Heart left ventricle (tissue), 16 donors: Measurements from ENCODE around the gene DGKB. TPM values are rescaled to one million over a fixed set of nuclear protein-coding genes. Genes with fewer than 3 reads are reported as not detected.

ENCODE experiments used
- ATAC-seq, 4 donors: fragments of 200-7000 bp; cut with Tn5 transposase; one replicate each; pipeline ENCODE4 v1.9.1; 2020 to 2022; ENCODE audit warnings: moderate library complexity in 4 of 4, mild to moderate bottlenecking in 3 of 4, moderate number of reproducible peaks in 1 of 4
- DNase-seq, 5 donors: peaks; one replicate each; pipeline ENCODE4 v3.0.0-alpha.2; 2020
- H3K27ac ChIP-seq, 12 donors: fragments of 200-600 bp; sonication (generic) in 4 of 12; one replicate each; pipeline versions ENCODE4 v1.5.0 to v1.8.0; 2016 to 2022; ENCODE audit warnings: mild to moderate bottlenecking in 2 of 12
- H3K27me3 ChIP-seq, 9 donors: fragments of 200-600 bp; sonication (generic) in 2 of 9; one replicate each; pipeline versions ENCODE4 v1.5.1 to v1.8.0; 2016 to 2022; ENCODE audit warnings: mild to moderate bottlenecking in 3 of 9
- H3K36me3 ChIP-seq, 9 donors: fragments of 200-600 bp; sonication (generic) in 2 of 9; one replicate each; pipeline versions ENCODE4 v1.5.0 to v1.8.0; 2018 to 2022; ENCODE audit warnings: mild to moderate bottlenecking in 2 of 9
- H3K4me1 ChIP-seq, 12 donors: fragments of 200-600 bp; sonication (generic) in 4 of 12; one replicate each; pipeline versions ENCODE4 v1.5.0 to v1.8.0; 2016 to 2022; ENCODE audit warnings: mild to moderate bottlenecking in 3 of 12
- H3K4me3 ChIP-seq, 12 donors: fragments of 200-600 bp; sonication (generic) in 4 of 12; one replicate each; pipeline versions ENCODE4 v1.5.0 to v1.8.0; 2017 to 2022; ENCODE audit warnings: mild to moderate bottlenecking in 9 of 12, moderate library complexity in 4 of 12
- H3K9me3 ChIP-seq, 12 donors: fragments of 200-600 bp; sonication (generic) in 4 of 12; one replicate each; pipeline versions ENCODE4 v1.5.0 to v1.8.0; 2016 to 2022; ENCODE audit warnings: mild to moderate bottlenecking in 1 of 12
- POLR2A ChIP-seq, 2 donors: fragments of 450-650 bp; IDR thresholded peaks; one replicate each; pipeline ENCODE4 v1.6.1; 2017; ENCODE audit warnings: antibody characterized with exemption in 2 of 2, mild to moderate bottlenecking in 2 of 2, moderate library complexity in 2 of 2
- WGBS, 4 donors: extraction: QIAGEN DNeasy Blood & Tissue Kit in 2 of 4; methylation state at CpG; one replicate each; pipeline versions ENCODE4 v1.1.5 to v1.1.7; 2013 to 2018; 5-methylcytosine and 5-hydroxymethylcytosine counted together
- intact Hi-C, 10 donors: fragments of 100-400 bp; cut with DNase I; formaldehyde crosslinking; loops; one replicate each; pipeline versions ENCODE4 v1.11.1 to v1.14.2; 2022
- polyA plus RNA-seq, 2 donors: library from polyadenylated mRNA; stranded (reverse); fragments of 200-250 nt; gene quantifications; one replicate each; pipeline ENCODE4 v1.2.3, GENCODE V29; 2013
- total RNA-seq, 9 donors: library from RNA; depleted of rRNA in 2 of 9; stranded (reverse); fragments of >200 nt in 2 of 9; fragmentation: NEBNext Ultra II Directional in 3 of 9; extraction: Animal tissue kit (Norgen Biotek cat#: 25700) in 3 of 9; gene quantifications; one replicate each; pipeline versions ENCODE4 v1.1.0 to v1.2.4, GENCODE V29; 2016 to 2023
- TF ChIP-seq, protein P1 (sequence below), 12 donors: fragments of 200-600 bp; sonication (generic) in 4 of 12; IDR thresholded peaks; one replicate each; pipeline versions ENCODE4 v1.5.0 to v1.8.0; 2018 to 2022; ENCODE audit warnings: antibody characterized with exemption in 12 of 12, mild to moderate bottlenecking in 5 of 12
- donor health status: ischemic (EF 13 %, LVEDD 7.1; RV severe dilation, severe dysfunction).
- donor health status: healthy with polysubstance abuse.
- donor health status: DM: no; HTN: yes; CAD: no.
- donor health status: DM: no; HTN: no; CAD: no.
- donor health status: ischemic (EF 25% LVEDD 6.9; RV normal size, moderate dysfunction).
- donor health status: ischemic (EF 25% LVEDD 5.7; RV mildly dilated, moderate dysfunction).
- donor health status: healthy.
- donor health status: DM: yes; HTN: yes; CAD: no.
- donor health status: ischemic (EF 35%, LVEDD 5.7; RV mildly dilated, moderate dysfunction).
- donor health status: nonischemic (EF 11% LVEDD 7.7; RV severe dilation, severe dysfunction).
- donor health status: DM: yes; HTN: yes; CAD: no.
- donor health status: PGD.
- donor health status: ischemic (EF 29% LVEDD 5.4; RV normal size, mild dysfunction).
- donor health status: nonischemic (EF 23%, LVEDD 6.1; RV moderate dilation, normal function).

The DGKB gene
- total and polyA plus RNA-seq, 11 donors: 0.08 to 1.6 (median 0.47) TPM; not detected in 1

DNA sequence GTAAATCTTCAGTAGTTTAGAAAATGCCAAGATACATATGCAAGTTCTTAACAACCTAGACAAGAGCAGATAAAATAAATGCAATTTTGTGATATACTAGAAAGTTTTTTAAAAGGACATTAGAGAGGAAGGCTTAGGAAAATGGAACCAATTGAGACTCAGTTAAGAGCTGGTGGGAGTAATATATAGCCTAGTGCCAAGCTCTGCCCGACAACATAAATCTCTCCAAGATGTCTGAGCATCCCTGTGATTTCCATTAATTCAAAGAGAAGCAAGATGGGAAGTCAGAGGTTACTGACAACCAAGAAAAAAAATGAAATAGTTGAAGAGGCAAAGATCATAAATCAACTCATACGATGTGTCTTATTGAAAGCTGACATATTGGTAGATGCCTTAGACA lies 74.5 kb downstream of the DGKB start:
- Histone ChIP-seq H3K27ac (no peak overlapping the region), H3K4me3 (no peak overlapping the region), H3K4me1 (peaks cover 0 to 6% (median 0%) of the 10 kb centered on the region in 12 donors), H3K36me3 (no peaks in the 10 kb centered on the region), H3K9me3 (peaks cover 0 to 6% (median 0%) of the 10 kb centered on the region in 12 donors), H3K27me3 (no peaks in the 10 kb centered on the region)
- 86 to 92% (median 89%) methylated on average over 2 of the region's 2 CpGs for WGBS, 4 donors
- no peak for TF ChIP-seq POLR2A (IDR thresholded peaks at IDR 0.05)
- TF ChIP-seq, protein P1, sequence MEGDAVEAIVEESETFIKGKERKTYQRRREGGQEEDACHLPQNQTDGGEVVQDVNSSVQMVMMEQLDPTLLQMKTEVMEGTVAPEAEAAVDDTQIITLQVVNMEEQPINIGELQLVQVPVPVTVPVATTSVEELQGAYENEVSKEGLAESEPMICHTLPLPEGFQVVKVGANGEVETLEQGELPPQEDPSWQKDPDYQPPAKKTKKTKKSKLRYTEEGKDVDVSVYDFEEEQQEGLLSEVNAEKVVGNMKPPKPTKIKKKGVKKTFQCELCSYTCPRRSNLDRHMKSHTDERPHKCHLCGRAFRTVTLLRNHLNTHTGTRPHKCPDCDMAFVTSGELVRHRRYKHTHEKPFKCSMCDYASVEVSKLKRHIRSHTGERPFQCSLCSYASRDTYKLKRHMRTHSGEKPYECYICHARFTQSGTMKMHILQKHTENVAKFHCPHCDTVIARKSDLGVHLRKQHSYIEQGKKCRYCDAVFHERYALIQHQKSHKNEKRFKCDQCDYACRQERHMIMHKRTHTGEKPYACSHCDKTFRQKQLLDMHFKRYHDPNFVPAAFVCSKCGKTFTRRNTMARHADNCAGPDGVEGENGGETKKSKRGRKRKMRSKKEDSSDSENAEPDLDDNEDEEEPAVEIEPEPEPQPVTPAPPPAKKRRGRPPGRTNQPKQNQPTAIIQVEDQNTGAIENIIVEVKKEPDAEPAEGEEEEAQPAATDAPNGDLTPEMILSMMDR (IDR thresholded peaks at IDR 0.05): no peak
- intact Hi-C loops: loop anchor here in 1 of 10 donors (5.0 kb wide), 1 partner anchor 66 kb away; no protein-coding TSS in a partner anchor
- ATAC-seq (no peak), DNase-seq (no peak)

DNA sequence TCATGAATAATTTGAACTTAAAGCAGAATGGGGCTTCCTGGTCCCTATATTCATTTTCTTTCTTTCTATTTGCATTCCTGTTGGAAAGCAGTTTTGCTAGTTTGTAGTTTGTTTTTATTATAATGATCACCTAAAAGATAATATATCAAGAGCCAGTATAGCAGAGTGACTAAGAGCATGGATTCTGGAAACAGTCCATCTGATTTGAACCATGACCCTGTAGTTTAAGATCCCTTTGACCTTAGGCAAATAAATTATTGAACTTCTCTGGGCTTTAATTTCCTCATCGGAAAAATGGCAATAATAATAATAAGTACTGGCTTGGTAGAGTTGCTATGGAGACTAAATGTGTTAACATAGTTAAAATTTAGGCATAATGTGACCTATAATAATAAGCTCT lies 76.1 kb downstream of the DGKB start:
- DNase-seq (no peak), ATAC-seq (no peak)
- 92 to 94% (median 93%) methylated on average over 1 of the region's 1 CpG for WGBS, 4 donors
- Histone ChIP-seq H3K4me3 (no peak overlapping the region), H3K36me3 (no peaks in the 10 kb centered on the region), H3K9me3 (peaks cover 0 to 3% (median 0%) of the 10 kb centered on the region in 12 donors), H3K27me3 (no peaks in the 10 kb centered on the region), H3K4me1 (peaks cover 0 to 6% (median 0%) of the 10 kb centered on the region in 12 donors), H3K27ac (no peak overlapping the region)
- intact Hi-C loops: loop anchor here in 1 of 10 donors (5.0 kb wide), 1 partner anchor 64 kb away; no protein-coding TSS in a partner anchor
- TF ChIP-seq, protein P1 (IDR thresholded peaks at IDR 0.05): no peak
- TF ChIP-seq POLR2A (IDR thresholded peaks at IDR 0.05): no peak

DNA sequence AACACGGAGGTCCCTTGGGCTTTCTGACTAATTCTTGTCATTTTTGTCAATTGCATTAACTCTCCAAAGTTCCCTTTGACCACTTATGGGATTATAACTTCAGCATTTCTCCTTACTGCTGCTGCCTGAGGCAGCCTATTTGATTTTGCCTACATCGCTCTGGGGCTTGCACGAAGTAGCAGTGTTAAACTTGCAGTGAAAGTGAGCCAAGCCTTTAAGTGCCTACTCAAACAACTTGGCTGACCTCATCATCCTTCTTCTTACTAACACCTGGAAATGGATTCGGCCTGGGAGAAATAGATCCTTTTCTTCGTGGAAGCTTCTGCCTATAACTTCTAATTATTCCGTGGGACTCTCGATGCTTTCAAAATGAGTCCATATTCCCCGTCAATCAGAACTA lies 76.6 kb downstream of the DGKB start:
- Histone ChIP-seq H3K27ac (no peak overlapping the region), H3K9me3 (no peaks in the 10 kb centered on the region), H3K36me3 (no peaks in the 10 kb centered on the region), H3K4me1 (peaks cover 0 to 6% (median 0%) of the 10 kb centered on the region in 12 donors), H3K4me3 (peak overlapping the region in 1 of 12 donors; percentile 16), H3K27me3 (no peaks in the 10 kb centered on the region)
- WGBS, 4 donors: 47 to 55% (median 51%) methylated on average over 8 of the region's 8 CpGs
- ATAC-seq: no peak
- no peak for TF ChIP-seq POLR2A (IDR thresholded peaks at IDR 0.05)
- TF ChIP-seq, protein P1 (IDR thresholded peaks at IDR 0.05): no peak
- no peak for DNase-seq
- intact Hi-C loops: loop anchor here in 1 of 10 donors (5.0 kb wide), 1 partner anchor 64 kb away; no protein-coding TSS in a partner anchor

DNA sequence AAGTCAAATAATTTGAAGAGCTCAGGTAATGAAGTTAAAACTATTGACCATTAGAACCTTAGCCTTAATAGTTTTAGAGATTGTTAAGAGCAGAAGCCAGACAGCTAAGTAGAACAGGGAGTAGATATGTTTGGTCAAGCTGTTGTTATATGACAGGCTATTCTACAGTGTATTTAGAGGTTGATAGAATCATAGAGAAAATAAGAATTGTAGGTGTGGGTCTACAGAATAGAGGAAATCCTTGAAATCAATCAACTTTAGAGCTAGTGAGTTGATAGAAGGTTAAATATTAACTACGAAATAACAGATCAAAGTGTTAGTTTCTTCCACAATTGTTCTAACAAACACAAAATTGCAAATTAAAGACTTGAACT lies 80.1 kb downstream of the DGKB start:
- Histone ChIP-seq H3K4me1 (peaks cover 0 to 6% (median 0%) of the 10 kb centered on the region in 12 donors), H3K27ac (no peak overlapping the region), H3K36me3 (no peaks in the 10 kb centered on the region), H3K4me3 (no peak overlapping the region), H3K27me3 (no peaks in the 10 kb centered on the region), H3K9me3 (no peaks in the 10 kb centered on the region)
- no peak for ATAC-seq
- 70 to 94% (median 88%) methylated on average over 1 of the region's 1 CpG for WGBS, 4 donors
- intact Hi-C loops: no loop called here
- TF ChIP-seq, protein P1 (IDR thresholded peaks at IDR 0.05): no peak
- TF ChIP-seq POLR2A (IDR thresholded peaks at IDR 0.05): no peak
- DNase-seq: no peak
